HepG2 (cell line): ENCODE measurements around the gene PHF5A. TPM values are rescaled to one million over a fixed set of nuclear protein-coding genes. Genes with fewer than 3 reads are reported as not detected.
A peak's percentile ranks its signal among the peaks of the same experiment; 100 is the strongest.

ENCODE experiments used
- AHDC1 ChIP-seq: sonication (generic); formaldehyde crosslinking; IDR thresholded peaks from 2 replicates; pipeline ENCODE4 v1.5.1; 2020; ENCODE audit warnings: mild to moderate bottlenecking, missing genetic modification reagents, borderline replicate concordance
- CREB1 ChIP-seq, 2 experiments: fragments of 450-650 bp in 1 of 2; IDR thresholded peaks; 2 replicates each; pipeline ENCODE4 v1.6.1; 2016 to 2017; ENCODE audit warnings: control low read depth in 1 of 2, mild to moderate bottlenecking in 1 of 2, missing compliant biosample characterization in 1 of 2, missing genetic modification characterization in 1 of 2
- CTCF ChIP-seq: sonication (generic); formaldehyde crosslinking; IDR thresholded peaks from 2 replicates; pipeline ENCODE4 v1.5.0; 2020; ENCODE audit warnings: mild to moderate bottlenecking, missing genetic modification reagents, moderate library complexity
- GABPA ChIP-seq, 2 experiments: IDR thresholded peaks; 2 replicates each; pipeline ENCODE4 v1.6.1; 2011 to 2016; ENCODE audit warnings: low read depth in 2 of 2, low read length in 1 of 2, missing biosample characterization in 1 of 2, missing genetic modification characterization in 1 of 2
- HMG20B ChIP-seq: conservative IDR thresholded peaks from 2 replicates; pipeline ENCODE4 v1.6.1; 2016; ENCODE audit warnings: missing genetic modification reagents, missing compliant biosample characterization
- KAT8 ChIP-seq: IDR thresholded peaks from 2 replicates; pipeline ENCODE4 v1.6.1; 2016; ENCODE audit warnings: missing genetic modification reagents, missing compliant biosample characterization
- KLF15 ChIP-seq: sonication (generic); formaldehyde crosslinking; IDR thresholded peaks from 2 replicates; pipeline ENCODE4 v1.8.1; 2023; ENCODE audit warnings: borderline replicate concordance, mild to moderate bottlenecking, inconsistent platforms, missing genetic modification reagents, mixed read lengths
- MYPOP ChIP-seq: sonication (generic); formaldehyde crosslinking; IDR thresholded peaks from 2 replicates; pipeline ENCODE4 v1.8.1; 2023; ENCODE audit warnings: mild to moderate bottlenecking, moderate library complexity, missing genetic modification reagents
- PHF8 ChIP-seq: sonication (generic); formaldehyde crosslinking; IDR thresholded peaks from 2 replicates; pipeline ENCODE4 v1.5.0; 2020; ENCODE audit warnings: missing genetic modification reagents
- polyA plus RNA-seq, 8 experiments: library from polyadenylated mRNA; depleted of rRNA in 3 of 8; stranded (reverse) in 7 of 8; unstranded in 1 of 8; fragments of >200 nt; fragmentation: Illumina TruSeq in 4 of 8; extraction: Trizol in 4 of 8; gene quantifications; 2 replicates each; pipeline versions ENCODE4 v1.2.1 to v1.2.3, GENCODE V29; 2011 to 2016; ENCODE audit warnings: low read depth in 4 of 8, missing spikeins in 1 of 8, mixed read lengths in 1 of 8; ENCODE audit not compliant: insufficient read depth in 1 of 8
- total RNA-seq, 5 experiments: library from RNA; depleted of rRNA; stranded (reverse); fragments of >200 nt; fragmentation: Illumina TruSeq; extraction: Trizol; gene quantifications; 2 replicates each; pipeline ENCODE4 v1.2.3, GENCODE V29; 2016; ENCODE audit warnings: low read depth in 1 of 5

PHF5A gene
- total and polyA plus RNA-seq, 2 of the 13 experiments (the other 11 are each of a cell fraction or from before 2014, with no cell fraction given), result 56.6 to 105 TPM

GRCh38 chr22:41448189-41448808, 20.2 kb downstream of the PHF5A start (continued):
- no peak for TF ChIP-seq KLF15 (CRISPR knock-in tag)
- peak; percentile 90 for TF ChIP-seq MYPOP
- TF ChIP-seq CTCF, result peak; percentile 34; the same call in 1 of the 2 replicates
- TF ChIP-seq PHF8, result 0 out of 2 replicates have a peak, but pooled peaks have one; percentile 3
- TF ChIP-seq GABPA (IDR thresholded peaks at IDR 0.05; ENCODE audit: low read depth, low read length), result no peak
- TF ChIP-seq GABPA (CRISPR knock-in tag; IDR thresholded peaks at IDR 0.05; ENCODE audit: low read depth), result peak; percentile 75
- TF ChIP-seq HMG20B (CRISPR knock-in tag), result peak; percentile 51; the same call in 1 of the 2 replicates
- peak; percentile 93 for TF ChIP-seq CREB1 (IDR thresholded peaks at IDR 0.05)
- peak; percentile 95 for TF ChIP-seq CREB1 (CRISPR knock-in tag; IDR thresholded peaks at IDR 0.05)
- peak; percentile 69; the same call in 1 of the 2 replicates for TF ChIP-seq KAT8 (CRISPR knock-in tag)
- no peak for TF ChIP-seq AHDC1 (CRISPR knock-in tag)
